ENCODE data around the gene PTPRQ.

Gene PTPRQ

DNA sequence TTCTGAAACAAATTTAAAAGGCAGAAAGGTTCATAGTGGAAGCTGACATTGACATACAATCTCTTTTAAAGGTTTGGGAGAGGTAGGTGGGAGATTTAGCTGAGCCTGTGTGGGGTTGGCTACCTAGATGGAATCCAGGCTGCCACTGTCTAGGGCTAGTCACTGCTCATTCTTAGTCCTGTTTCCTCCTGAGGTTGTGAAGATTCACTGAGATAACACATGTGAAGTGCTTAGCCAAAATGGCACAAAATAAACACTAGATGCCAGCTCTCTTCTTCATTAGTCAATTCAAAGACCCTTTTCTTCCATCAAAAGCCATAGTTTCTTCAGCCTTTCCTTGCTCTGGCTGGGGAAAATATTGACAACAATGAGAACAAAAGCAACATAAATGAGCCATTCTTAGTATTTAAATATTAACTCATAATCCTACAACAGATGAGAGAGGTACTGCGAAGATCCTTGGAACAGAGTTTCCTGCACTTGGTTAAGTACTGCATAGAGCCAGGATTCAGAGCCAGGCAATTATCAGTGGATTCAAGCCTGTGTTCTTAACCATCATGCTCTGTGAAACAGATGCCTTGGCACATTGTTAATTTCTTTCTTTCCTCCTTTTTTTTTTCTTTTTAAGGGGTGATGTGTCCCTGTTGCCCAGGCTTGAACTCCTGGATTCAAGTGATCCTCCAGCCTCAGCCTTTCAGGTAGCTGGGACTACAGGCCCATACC is 266.9 kb downstream of the PTPRQ start:
- H3K4me3 ChIP-seq (ENCODE audit: low read length): no peak overlapping the region
- no peak for DNase-seq (ENCODE audit: low read depth)
- TF ChIP-seq, protein P1, sequence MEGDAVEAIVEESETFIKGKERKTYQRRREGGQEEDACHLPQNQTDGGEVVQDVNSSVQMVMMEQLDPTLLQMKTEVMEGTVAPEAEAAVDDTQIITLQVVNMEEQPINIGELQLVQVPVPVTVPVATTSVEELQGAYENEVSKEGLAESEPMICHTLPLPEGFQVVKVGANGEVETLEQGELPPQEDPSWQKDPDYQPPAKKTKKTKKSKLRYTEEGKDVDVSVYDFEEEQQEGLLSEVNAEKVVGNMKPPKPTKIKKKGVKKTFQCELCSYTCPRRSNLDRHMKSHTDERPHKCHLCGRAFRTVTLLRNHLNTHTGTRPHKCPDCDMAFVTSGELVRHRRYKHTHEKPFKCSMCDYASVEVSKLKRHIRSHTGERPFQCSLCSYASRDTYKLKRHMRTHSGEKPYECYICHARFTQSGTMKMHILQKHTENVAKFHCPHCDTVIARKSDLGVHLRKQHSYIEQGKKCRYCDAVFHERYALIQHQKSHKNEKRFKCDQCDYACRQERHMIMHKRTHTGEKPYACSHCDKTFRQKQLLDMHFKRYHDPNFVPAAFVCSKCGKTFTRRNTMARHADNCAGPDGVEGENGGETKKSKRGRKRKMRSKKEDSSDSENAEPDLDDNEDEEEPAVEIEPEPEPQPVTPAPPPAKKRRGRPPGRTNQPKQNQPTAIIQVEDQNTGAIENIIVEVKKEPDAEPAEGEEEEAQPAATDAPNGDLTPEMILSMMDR (conservative IDR thresholded peaks at IDR 0.05; ENCODE audit: low read length): no peak

DNA sequence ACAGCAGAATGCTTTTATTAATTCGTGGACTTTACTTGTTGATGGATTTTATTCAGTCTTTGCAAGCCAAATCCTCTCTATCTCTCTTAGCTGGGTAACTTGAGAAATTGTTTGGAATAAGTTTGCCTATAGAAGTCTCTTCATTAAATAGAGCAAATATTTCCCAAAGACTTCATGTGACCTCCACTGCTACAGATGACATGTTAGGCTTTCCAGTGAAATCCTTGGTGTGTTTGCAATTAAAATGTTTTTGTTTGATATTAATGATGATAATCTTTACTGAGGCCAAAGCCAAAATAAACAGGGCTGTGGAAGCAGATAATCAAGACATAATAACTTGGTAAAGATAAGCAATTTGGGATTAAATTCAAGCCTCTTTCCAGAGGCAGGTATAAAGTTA is 267.8 kb downstream of the PTPRQ start:
- TF ChIP-seq, protein P1 (conservative IDR thresholded peaks at IDR 0.05; ENCODE audit: low read length): no peak
- DNase-seq (ENCODE audit: low read depth): no peak
- no peak overlapping the region for H3K4me3 ChIP-seq (ENCODE audit: low read length)

DNA sequence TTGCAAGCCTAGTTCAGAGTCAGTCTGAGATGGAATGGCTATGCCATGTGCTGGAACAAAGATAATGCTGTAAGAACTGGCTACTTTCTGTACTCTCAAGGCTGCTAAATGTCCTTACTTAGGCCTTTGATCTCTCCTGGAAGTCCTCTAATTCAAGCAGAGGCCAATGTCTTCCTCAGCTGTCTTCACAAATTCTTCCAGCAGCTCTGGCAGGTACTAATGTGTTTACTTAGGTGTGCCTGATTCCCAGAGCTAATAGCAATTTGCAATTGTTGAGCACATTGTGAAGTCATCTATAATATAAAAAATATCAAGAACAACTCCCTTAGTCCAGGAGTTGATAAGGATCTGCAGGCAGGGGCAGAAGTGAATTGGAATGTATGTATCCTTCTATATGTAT is 268.8 kb downstream of the PTPRQ start:
- TF ChIP-seq, protein P1 (conservative IDR thresholded peaks at IDR 0.05; ENCODE audit: low read length): no peak
- DNase-seq (ENCODE audit: low read depth): no peak
- H3K4me3 ChIP-seq (ENCODE audit: low read length): no peak overlapping the region

DNA sequence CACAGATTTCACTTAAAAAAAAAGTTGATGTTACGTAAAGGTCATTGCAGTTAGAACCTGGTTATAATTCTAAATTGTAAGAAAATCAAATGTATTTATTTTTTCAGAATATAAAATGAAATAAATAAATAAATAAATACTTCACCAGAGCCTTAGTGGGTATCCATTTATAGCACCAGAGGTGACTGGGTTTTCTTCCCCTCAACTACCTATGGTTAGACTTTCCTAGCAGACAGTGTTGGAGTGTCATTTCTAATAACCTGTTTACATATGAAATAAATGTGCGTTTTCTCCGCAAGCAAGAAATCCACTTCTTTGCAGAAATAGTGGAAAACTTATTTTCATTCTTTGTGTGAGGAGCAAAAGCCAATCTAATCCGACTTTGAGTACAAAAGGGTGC is 269.4 kb downstream of the PTPRQ start:
- TF ChIP-seq, protein P1 (conservative IDR thresholded peaks at IDR 0.05; ENCODE audit: low read length): no peak
- DNase-seq (ENCODE audit: low read depth): no peak
- no peak overlapping the region for H3K4me3 ChIP-seq (ENCODE audit: low read length)

DNA sequence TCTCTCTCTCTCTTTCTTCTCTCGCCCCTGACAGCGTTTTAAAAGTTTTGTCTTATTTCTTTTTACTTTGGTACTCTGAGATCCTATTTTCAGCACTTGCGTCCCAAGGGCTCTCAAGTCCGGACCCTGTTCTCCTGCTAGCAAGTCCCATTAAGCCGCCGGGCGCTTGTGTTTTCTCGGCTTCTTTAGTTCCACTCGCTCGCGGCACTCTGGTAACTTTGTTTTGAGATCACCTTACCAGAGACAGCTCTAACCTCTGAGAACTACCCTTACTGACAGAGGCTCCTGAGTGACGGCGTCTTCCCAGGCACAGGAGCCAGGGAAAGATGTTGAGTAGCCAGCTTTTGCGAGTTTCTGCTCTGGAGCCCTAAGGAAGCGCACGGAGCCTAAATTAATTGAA is 270.0 kb downstream of the PTPRQ start:
- TF ChIP-seq, protein P1 (conservative IDR thresholded peaks at IDR 0.05; ENCODE audit: low read length): no peak
- no peak for DNase-seq (ENCODE audit: low read depth)
- H3K4me3 ChIP-seq (ENCODE audit: low read length): no peak overlapping the region

DNA sequence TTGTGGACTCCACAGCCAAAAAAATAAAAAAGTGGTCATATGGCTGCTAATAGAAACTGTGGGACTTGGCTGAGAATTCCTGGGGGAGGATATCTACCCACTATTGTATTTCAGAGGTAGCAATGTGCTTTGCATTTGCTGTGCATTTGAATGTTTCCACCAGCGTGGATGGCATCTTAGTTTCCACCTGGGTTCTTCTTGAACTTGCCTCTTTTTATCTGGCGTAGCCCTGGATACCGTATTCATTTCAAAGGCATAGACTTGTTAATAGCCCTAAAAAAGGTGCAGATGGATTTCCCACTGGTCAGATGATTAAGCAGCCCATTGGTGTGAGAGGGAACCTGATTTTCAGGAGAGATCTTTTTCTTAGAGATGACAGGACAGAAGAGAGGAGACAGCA is 270.8 kb downstream of the PTPRQ start:
- no peak for DNase-seq (ENCODE audit: low read depth)
- H3K4me3 ChIP-seq (ENCODE audit: low read length): no peak overlapping the region
- TF ChIP-seq, protein P1 (conservative IDR thresholded peaks at IDR 0.05; ENCODE audit: low read length): no peak

DNA sequence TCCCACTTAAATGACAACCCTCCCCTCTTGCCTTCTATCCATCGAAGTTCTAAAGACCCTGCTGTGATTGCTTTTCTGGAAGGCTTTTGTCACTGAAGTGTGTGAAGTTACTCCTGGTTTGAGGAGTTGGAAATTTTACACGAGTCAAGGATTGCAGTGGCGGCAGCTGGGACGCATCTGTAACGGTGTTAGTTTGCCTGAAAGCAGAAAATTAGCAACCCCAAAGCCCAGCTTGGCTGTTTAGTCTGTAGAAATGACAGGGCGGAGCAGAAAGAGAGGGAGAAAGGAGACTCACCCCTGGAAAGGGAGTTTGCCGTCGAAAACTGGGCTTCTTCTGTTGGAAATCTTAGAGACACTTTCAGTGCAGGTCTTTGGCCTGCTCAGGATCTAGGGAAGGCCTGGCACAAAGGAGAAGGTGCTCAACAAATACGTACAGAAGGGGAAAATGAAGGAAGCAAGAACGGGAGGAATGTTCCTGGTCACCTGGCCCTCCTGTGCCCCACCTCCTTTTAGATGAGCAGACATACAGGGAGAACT is 271.7 kb downstream of the PTPRQ start:
- no peak for DNase-seq (ENCODE audit: low read depth)
- H3K4me3 ChIP-seq (ENCODE audit: low read length): no peak overlapping the region
- TF ChIP-seq, protein P1 (conservative IDR thresholded peaks at IDR 0.05; ENCODE audit: low read length): no peak

Data from AG10803 (cell line).